ENCODE measurements around the gene HAUS3. TPM values are rescaled to one million over a fixed set of nuclear protein-coding genes. Genes with fewer than 3 reads are reported as not detected.

The HAUS3 gene
- total and polyA plus RNA-seq, 4 donors = 5.6 to 21.0 (median 12.1) TPM

DNA sequence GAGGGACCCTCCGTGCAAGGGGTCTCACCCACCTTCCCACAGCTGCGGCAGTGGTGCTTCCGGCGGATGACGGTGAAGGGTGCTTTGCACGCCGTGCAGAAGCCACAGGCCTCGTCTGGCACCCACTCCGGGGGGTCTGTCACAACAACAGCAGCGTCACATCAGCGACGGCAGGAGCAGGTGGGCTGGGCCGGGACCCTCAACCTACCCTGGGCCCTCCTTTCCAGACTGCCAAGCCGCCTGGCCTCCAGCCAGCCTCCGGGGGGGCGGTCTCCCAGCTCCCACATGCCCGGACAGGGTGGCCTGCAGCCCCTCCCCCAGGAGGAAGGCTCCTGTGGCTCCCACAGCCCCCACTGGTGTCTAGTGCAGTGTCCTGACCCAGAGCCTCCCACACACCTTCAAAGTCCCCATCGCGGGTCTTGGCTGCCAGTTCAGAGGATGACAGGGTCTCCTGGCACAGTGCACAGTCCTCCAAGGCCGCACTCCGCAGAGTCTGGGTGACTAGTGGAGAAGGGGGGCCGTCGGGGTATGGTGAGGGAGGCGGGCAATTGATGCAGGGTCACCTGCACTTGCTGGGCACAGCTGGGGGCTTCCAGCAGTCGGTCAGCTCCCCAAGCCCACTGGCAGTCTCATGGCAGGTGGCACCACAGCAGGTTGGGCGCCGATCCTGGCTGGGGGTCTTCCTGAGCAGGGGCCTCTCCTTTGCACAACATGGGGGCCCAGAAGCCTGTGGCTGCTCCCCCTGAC is 29.5 kb upstream of the HAUS3 start:
- H3K27ac ChIP-seq (ENCODE audit: low read depth in 1 of 2, low read length in 1 of 2) = no peak overlapping the region
- H3K36me3 ChIP-seq (ENCODE audit: control insufficient read depth in 4 of 4, insufficient read depth in 4 of 4, low read length in 4 of 4) = peaks cover 0 to 2% (median 0%) of the 10 kb centered on the region in 4 donors
- ATAC-seq (ENCODE audit: insufficient read depth, low FRiP score) (no peak), DNase-seq (no peak)
- WGBS, 2 donors = 88 to 90% methylated on average over 26 to 27 of the region's 27 CpGs
- no peak overlapping the region for H3K9ac ChIP-seq (ENCODE audit: insufficient read depth in 1 of 2, low read length in 2 of 2)
- H3K4me3 ChIP-seq = no peak overlapping the region
- no peaks in the 10 kb centered on the region for H3K9me3 ChIP-seq (ENCODE audit: control insufficient read depth in 4 of 4, insufficient read depth in 3 of 4, low read length in 3 of 4)
- no peaks in the 10 kb centered on the region for H3K27me3 ChIP-seq (ENCODE audit: control insufficient read depth in 3 of 3, insufficient read depth in 3 of 3, low read length in 2 of 3)
- TF ChIP-seq, protein P1, sequence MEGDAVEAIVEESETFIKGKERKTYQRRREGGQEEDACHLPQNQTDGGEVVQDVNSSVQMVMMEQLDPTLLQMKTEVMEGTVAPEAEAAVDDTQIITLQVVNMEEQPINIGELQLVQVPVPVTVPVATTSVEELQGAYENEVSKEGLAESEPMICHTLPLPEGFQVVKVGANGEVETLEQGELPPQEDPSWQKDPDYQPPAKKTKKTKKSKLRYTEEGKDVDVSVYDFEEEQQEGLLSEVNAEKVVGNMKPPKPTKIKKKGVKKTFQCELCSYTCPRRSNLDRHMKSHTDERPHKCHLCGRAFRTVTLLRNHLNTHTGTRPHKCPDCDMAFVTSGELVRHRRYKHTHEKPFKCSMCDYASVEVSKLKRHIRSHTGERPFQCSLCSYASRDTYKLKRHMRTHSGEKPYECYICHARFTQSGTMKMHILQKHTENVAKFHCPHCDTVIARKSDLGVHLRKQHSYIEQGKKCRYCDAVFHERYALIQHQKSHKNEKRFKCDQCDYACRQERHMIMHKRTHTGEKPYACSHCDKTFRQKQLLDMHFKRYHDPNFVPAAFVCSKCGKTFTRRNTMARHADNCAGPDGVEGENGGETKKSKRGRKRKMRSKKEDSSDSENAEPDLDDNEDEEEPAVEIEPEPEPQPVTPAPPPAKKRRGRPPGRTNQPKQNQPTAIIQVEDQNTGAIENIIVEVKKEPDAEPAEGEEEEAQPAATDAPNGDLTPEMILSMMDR (IDR thresholded peaks at IDR 0.05; ENCODE audit: control extremely low read depth, extremely low read depth) = no peak
- peaks cover 0 to 32% (median 0%) of the 10 kb centered on the region in 5 donors for H3K4me1 ChIP-seq (ENCODE audit: control insufficient read depth in 5 of 5, insufficient read depth in 5 of 5, low read length in 5 of 5)

DNA sequence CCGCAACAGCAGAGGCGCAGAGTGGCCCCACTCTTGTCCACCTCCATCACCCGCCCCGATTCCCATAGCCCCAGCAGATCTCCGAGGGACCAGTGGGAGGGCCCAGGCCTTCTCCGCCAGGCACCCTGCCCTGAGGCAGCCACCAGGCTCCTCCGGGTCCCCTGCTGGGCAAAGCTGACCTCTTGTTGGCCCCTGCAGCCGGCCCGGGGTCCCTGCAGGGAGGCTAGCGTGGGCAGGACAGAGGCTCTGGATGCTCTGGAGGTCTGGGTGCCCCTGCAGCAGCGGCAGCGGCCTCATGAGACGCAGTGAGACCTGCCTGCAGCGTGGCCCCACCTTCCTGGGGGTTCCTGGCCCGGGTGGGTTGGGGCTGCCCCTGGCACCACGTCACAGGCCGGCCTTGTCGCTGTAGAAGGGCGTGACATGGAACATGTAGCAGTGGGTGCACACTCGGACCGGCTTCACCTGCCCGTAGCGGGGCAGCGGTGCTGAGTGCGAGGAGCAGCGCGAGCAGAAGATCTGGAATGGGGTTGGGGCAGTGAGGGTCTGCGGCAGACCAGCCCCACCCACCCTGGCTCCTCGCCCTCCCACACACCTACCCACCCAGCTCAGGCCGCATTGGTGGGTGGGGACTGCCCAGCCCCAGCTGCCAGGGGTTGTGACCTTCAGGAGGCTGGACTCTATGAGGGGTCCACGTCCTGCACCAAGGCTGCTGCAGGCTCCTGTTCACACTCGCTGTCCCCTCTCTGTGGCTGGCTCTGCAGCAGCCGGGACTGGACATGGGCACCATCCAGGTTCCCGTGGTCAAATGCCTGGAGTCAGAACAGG is 28.6 kb upstream of the HAUS3 start:
- WGBS, 2 donors = 92 to 93% methylated on average over 34 of the region's 34 CpGs
- no peaks in the 10 kb centered on the region for H3K27me3 ChIP-seq (ENCODE audit: control insufficient read depth in 3 of 3, insufficient read depth in 3 of 3, low read length in 2 of 3)

DNA sequence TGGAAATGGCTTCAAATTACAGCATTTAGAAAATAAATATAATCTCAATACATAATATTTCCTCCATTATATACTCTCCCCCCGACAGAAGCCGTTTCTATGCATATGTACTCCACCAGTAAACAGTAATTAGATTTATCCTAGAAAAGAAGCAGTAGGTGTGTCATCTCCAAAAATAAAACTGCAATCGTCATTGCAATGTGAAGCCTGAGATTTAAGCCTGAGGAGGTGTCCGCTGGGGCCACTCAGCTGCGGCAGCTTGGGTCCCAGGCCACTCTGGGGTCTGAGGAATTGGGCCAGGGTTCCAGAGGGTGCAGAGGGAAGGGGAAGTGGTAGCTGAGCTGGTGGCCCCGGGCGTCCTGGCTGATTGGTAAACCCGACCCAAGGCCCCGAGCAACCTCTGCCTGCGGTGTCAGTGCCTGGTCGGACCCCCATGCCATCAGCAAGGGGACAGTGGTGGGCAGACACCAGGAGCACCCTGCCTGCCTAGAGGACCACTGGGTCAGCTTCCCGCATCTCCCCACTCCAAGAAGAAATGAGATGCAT is 27.8 kb upstream of the HAUS3 start:
- peaks cover 4 to 49% (median 6%) of the 10 kb centered on the region in 5 donors for H3K4me1 ChIP-seq (ENCODE audit: control insufficient read depth in 5 of 5, insufficient read depth in 5 of 5, low read length in 5 of 5)
- H3K9ac ChIP-seq (ENCODE audit: insufficient read depth in 1 of 2, low read length in 2 of 2) = no peak overlapping the region
- ATAC-seq (ENCODE audit: insufficient read depth, low FRiP score) (no peak), DNase-seq (no peak)
- H3K36me3 ChIP-seq (ENCODE audit: control insufficient read depth in 4 of 4, insufficient read depth in 4 of 4, low read length in 4 of 4) = peaks cover 0 to 2% (median 0%) of the 10 kb centered on the region in 4 donors
- H3K27me3 ChIP-seq (ENCODE audit: control insufficient read depth in 3 of 3, insufficient read depth in 3 of 3, low read length in 2 of 3) = no peaks in the 10 kb centered on the region
- no peak overlapping the region for H3K27ac ChIP-seq (ENCODE audit: low read depth in 1 of 2, low read length in 1 of 2)
- 75 to 86% methylated on average over 12 of the region's 12 CpGs for WGBS, 2 donors
- H3K4me3 ChIP-seq = no peak overlapping the region
- H3K9me3 ChIP-seq (ENCODE audit: control insufficient read depth in 4 of 4, insufficient read depth in 3 of 4, low read length in 3 of 4) = no peaks in the 10 kb centered on the region
- TF ChIP-seq, protein P1 (IDR thresholded peaks at IDR 0.05; ENCODE audit: control extremely low read depth, extremely low read depth) = no peak

More for the DNA sequence above, 28.6 kb upstream of the HAUS3 start:
- Histone ChIP-seq H3K9me3 (ENCODE audit: control insufficient read depth in 4 of 4, insufficient read depth in 3 of 4, low read length in 3 of 4) (no peaks in the 10 kb centered on the region), H3K4me3 (no peak overlapping the region), H3K27ac (ENCODE audit: low read depth in 1 of 2, low read length in 1 of 2) (no peak overlapping the region), H3K9ac (ENCODE audit: insufficient read depth in 1 of 2, low read length in 2 of 2) (no peak overlapping the region), H3K36me3 (ENCODE audit: control insufficient read depth in 4 of 4, insufficient read depth in 4 of 4, low read length in 4 of 4) (peaks cover 0 to 2% (median 0%) of the 10 kb centered on the region in 4 donors), H3K4me1 (ENCODE audit: control insufficient read depth in 5 of 5, insufficient read depth in 5 of 5, low read length in 5 of 5) (peaks cover 4 to 41% (median 5%) of the 10 kb centered on the region in 5 donors)
- TF ChIP-seq, protein P1 (IDR thresholded peaks at IDR 0.05; ENCODE audit: control extremely low read depth, extremely low read depth) = no peak
- DNase-seq (no peak), ATAC-seq (ENCODE audit: insufficient read depth, low FRiP score) (no peak)
